PC-3 (cell line): ENCODE data around the gene NEURL3. TPM values are rescaled to one million over a fixed set of nuclear protein-coding genes. Genes with fewer than 3 reads are reported as not detected.

ENCODE experiments used
- ATAC-seq: fragments of 200-7000 bp; cut with Tn5 transposase; 2 replicates; pipeline ENCODE4 v1.9.1; 2020; ENCODE audit warnings: mild to moderate bottlenecking, moderate library complexity
- BruUV-seq: library from RNA; stranded (reverse); fragments of 400-500 nt; replicated peaks from 2 replicates; lab custom pipeline; 2021; lab: Mats Ljungman, UMichigan
- CTCF ChIA-PET: fragments of 300-600 bp; sonication (Branson Sonifier 250); formaldehyde crosslinking; loops from one replicate; lab custom pipeline; 2022; ENCODE audit warnings: antibody characterized with exemption; lab: Charles Lee
- POLR2A ChIA-PET: fragments of 300-600 bp; sonication (Branson Sonifier 250); formaldehyde crosslinking; loops from one replicate; lab custom pipeline; 2022; ENCODE audit warnings: antibody characterized with exemption; ENCODE audit not compliant: unreplicated experiment; lab: Charles Lee
- DNase-seq: peaks from one replicate; pipeline ENCODE4 v3.0.0-alpha.2; 2015
- H2AFZ ChIP-seq: fragments of 300-600 bp; sonication (generic); 2 replicates; pipeline ENCODE4 v1.6.0; 2016; ENCODE audit warnings: antibody characterized with exemption, low read length
- H3F3A ChIP-seq: fragments of 300-600 bp; sonication (generic); one replicate; pipeline ENCODE4 v1.6.0; 2017; ENCODE audit warnings: antibody characterized with exemption, low read length, control low read depth, mild to moderate bottlenecking; ENCODE audit not compliant: unreplicated experiment
- H3K27ac ChIP-seq: fragments of 300-600 bp; sonication (generic); 2 replicates; pipeline ENCODE4 v1.5.1; 2016; ENCODE audit warnings: mild to moderate bottlenecking, low read length
- H3K27me3 ChIP-seq: fragments of 300-600 bp; sonication (generic); 2 replicates; pipeline ENCODE4 v1.6.1; 2016; ENCODE audit warnings: low read length, mixed read lengths
- H3K36me3 ChIP-seq: fragments of 300-600 bp; sonication (generic); 2 replicates; pipeline ENCODE4 v1.6.1; 2016; ENCODE audit warnings: low read depth, mixed run types, low read length, mixed read lengths
- H3K4me1 ChIP-seq: fragments of 300-600 bp; sonication (generic); 2 replicates; pipeline ENCODE4 v1.5.1; 2016; ENCODE audit warnings: low read length; ENCODE audit not compliant: insufficient read depth
- H3K4me2 ChIP-seq: fragments of 300-600 bp; sonication (generic); 2 replicates; pipeline ENCODE4 v1.6.0; 2016; ENCODE audit warnings: low read length
- H3K4me3 ChIP-seq: fragments of 300-600 bp; sonication (generic); 2 replicates; pipeline ENCODE4 v1.5.1; 2016; ENCODE audit warnings: mild to moderate bottlenecking, low read length, mixed read lengths
- H3K79me2 ChIP-seq: fragments of 300-600 bp; sonication (generic); 2 replicates; pipeline ENCODE4 v1.6.1; 2017; ENCODE audit warnings: low read length, mixed read lengths
- H3K9ac ChIP-seq: fragments of 300-600 bp; sonication (generic); 2 replicates; pipeline ENCODE4 v1.6.0; 2016; ENCODE audit warnings: mild to moderate bottlenecking, low read length
- H3K9me2 ChIP-seq: fragments of 300-600 bp; sonication (generic); replicated peaks from 2 replicates; pipeline ENCODE4 v1.6.1; 2016; ENCODE audit warnings: mixed run types, low read length, mixed read lengths
- H3K9me3 ChIP-seq: fragments of 300-600 bp; sonication (generic); 2 replicates; pipeline ENCODE4 v1.6.1; 2016; ENCODE audit warnings: low read length, mixed read lengths
- H4K20me1 ChIP-seq: fragments of 300-600 bp; sonication (generic); 2 replicates; pipeline ENCODE4 v1.6.1; 2016; ENCODE audit warnings: low read length, mixed read lengths
- CTCF ChIP-seq: fragments of 300-600 bp; sonication (generic); conservative IDR thresholded peaks from 2 replicates; pipeline ENCODE4 v1.5.1; 2017; ENCODE audit warnings: antibody characterized with exemption, low read depth, mild to moderate bottlenecking, low read length
- EZH2 ChIP-seq: fragments of 300-600 bp; sonication (generic); IDR thresholded peaks from one replicate; pipeline ENCODE4 v1.6.1; 2017; ENCODE audit warnings: antibody characterized with exemption, mild to moderate bottlenecking, low read length; ENCODE audit not compliant: unreplicated experiment
- EZH2phosphoT487 ChIP-seq: fragments of 300-600 bp; sonication (generic); IDR thresholded peaks from 2 replicates; pipeline ENCODE4 v1.6.1; 2018; ENCODE audit warnings: mild to moderate bottlenecking, antibody characterized with exemption, low read length, borderline replicate concordance
- intact Hi-C: fragments of 100-400 bp; cut with micrococcal nuclease; formaldehyde crosslinking; loops from 2 replicates; pipeline ENCODE4 v1.9.0; 2023
- total RNA-seq: library from RNA; depleted of rRNA; stranded (reverse); fragments of >200 nt; gene quantifications from 2 replicates; pipeline ENCODE4 v1.2.3, GENCODE V29; 2014

The NEURL3 gene
- total RNA-seq, 1 experiment from 2014 or later, result 0.18 TPM

- no peak for TF ChIP-seq EZH2phosphoT487
- no TSS peak for BruUV-seq
- no peak overlapping the region for H3K9ac ChIP-seq
- ChIA-PET POLR2A (no interaction called here), CTCF (interaction anchor here (0.6 kb wide), 1 partner anchor 333 kb away, joined by 3 read pairs; the partner anchor contains the start of gene ANKRD39)
- H3F3A ChIP-seq, result no peaks in the 10 kb centered on the region
- no peak for DNase-seq
- no peak overlapping the region for H3K4me2 ChIP-seq
- H3K4me1 ChIP-seq, result no peaks in the 10 kb centered on the region
- no peaks in the 10 kb centered on the region for H4K20me1 ChIP-seq
- H3K79me2 ChIP-seq, result no peaks in the 10 kb centered on the region
- intact Hi-C loops, result no loop called here
- no peak overlapping the region for H3K27ac ChIP-seq
- H3K36me3 ChIP-seq, result no peaks in the 10 kb centered on the region
- H3K4me3 ChIP-seq, result no peak overlapping the region
- no peaks in the 10 kb centered on the region for H3K27me3 ChIP-seq
- no peak for ATAC-seq
- no peaks in the 10 kb centered on the region for H3K9me2 ChIP-seq
- H3K9me3 ChIP-seq, result no peaks in the 10 kb centered on the region
- H2AFZ ChIP-seq, result no peak overlapping the region
These were observed 20.0 kb upstream of the NEURL3 start for GRCh38 chr2:96525211-96525507.

GRCh38 chr2:96524482-96525210, 19.5 kb upstream of the NEURL3 start:
- Histone ChIP-seq H2AFZ (no peak overlapping the region), H4K20me1 (no peaks in the 10 kb centered on the region), H3K9ac (no peak overlapping the region), H3K27ac (no peak overlapping the region), H3K4me2 (no peak overlapping the region), H3K36me3 (no peaks in the 10 kb centered on the region), H3K79me2 (no peaks in the 10 kb centered on the region), H3K4me3 (no peak overlapping the region), H3K27me3 (no peaks in the 10 kb centered on the region), H3K4me1 (no peaks in the 10 kb centered on the region), H3K9me2 (no peaks in the 10 kb centered on the region), H3K9me3 (no peaks in the 10 kb centered on the region), H3F3A (no peaks in the 10 kb centered on the region)
- no peak for TF ChIP-seq CTCF
- no peak for TF ChIP-seq EZH2phosphoT487
- no peak for TF ChIP-seq EZH2
- no peak for DNase-seq
- ChIA-PET POLR2A (no interaction called here), CTCF (no interaction called here)
- ATAC-seq, result no peak
- no TSS peak for BruUV-seq
- intact Hi-C loops, result no loop called here

GRCh38 chr2:96523659-96524481, 18.7 kb upstream of the NEURL3 start:
- no peaks in the 10 kb centered on the region for H3F3A ChIP-seq
- intact Hi-C loops, result no loop called here
- H3K9ac ChIP-seq, result no peak overlapping the region
- no peaks in the 10 kb centered on the region for H3K4me1 ChIP-seq
- H3K27me3 ChIP-seq, result no peaks in the 10 kb centered on the region
- H3K9me2 ChIP-seq, result no peaks in the 10 kb centered on the region
- H3K9me3 ChIP-seq, result no peaks in the 10 kb centered on the region
- TF ChIP-seq EZH2phosphoT487 (no peak), EZH2 (no peak), CTCF (no peak)
- no peak overlapping the region for H3K4me2 ChIP-seq
- H3K4me3 ChIP-seq, result no peak overlapping the region
- POLR2A ChIA-PET, result no interaction called here
- H4K20me1 ChIP-seq, result no peaks in the 10 kb centered on the region
- BruUV-seq, result no TSS peak
- CTCF ChIA-PET, result no interaction called here
- H3K27ac ChIP-seq, result no peak overlapping the region
- no peaks in the 10 kb centered on the region for H3K36me3 ChIP-seq
- no peaks in the 10 kb centered on the region for H3K79me2 ChIP-seq
- no peak overlapping the region for H2AFZ ChIP-seq
- DNase-seq (no peak), ATAC-seq (no peak)
